BE2C (cell line): Measurements from ENCODE around the gene ZNF609.

Source experiments
- DNase-seq: peaks from one replicate; pipeline ENCODE4 v3.0.0-alpha.2; 2020
- H3K27me3 ChIP-seq: fragments of 250-450 bp; sonication (Bioruptor Pico); 2 replicates; pipeline ENCODE4 v1.5.1; 2020; ENCODE audit warnings: mild to moderate bottlenecking
- H3K36me3 ChIP-seq: fragments of 250-450 bp; sonication (Bioruptor Pico); 2 replicates; pipeline ENCODE4 v1.5.1; 2020; ENCODE audit warnings: mild to moderate bottlenecking
- H3K4me1 ChIP-seq: fragments of 250-450 bp; sonication (Bioruptor Pico); 2 replicates; pipeline ENCODE4 v1.5.1; 2020
- H3K4me3 ChIP-seq: 2 replicates; pipeline ENCODE4 v1.5.1; 2011; ENCODE audit warnings: low read depth, low read length
- H3K9me3 ChIP-seq: fragments of 250-450 bp; sonication (Bioruptor Pico); 2 replicates; pipeline ENCODE4 v1.5.1; 2020
- CTCF ChIP-seq: IDR thresholded peaks from 2 replicates; pipeline ENCODE4 v1.5.1; 2012; ENCODE audit warnings: mild to moderate bottlenecking, low read depth, low read length

Gene ZNF609

GRCh38 chr15:64701051-64701450 lies 240.7 kb downstream of the ZNF609 start:
- Histone ChIP-seq H3K4me3 (peak overlapping the region; percentile 90), H3K4me1 (peaks cover 35% of the 10 kb centered on the region), H3K9me3 (no peaks in the 10 kb centered on the region), H3K36me3 (no peaks in the 10 kb centered on the region), H3K27me3 (no peaks in the 10 kb centered on the region)
- no peak for DNase-seq
- TF ChIP-seq CTCF, result no peak

GRCh38 chr15:64701482-64702184 lies 241.3 kb downstream of the ZNF609 start:
- Histone ChIP-seq H3K4me1 (peaks cover 31% of the 10 kb centered on the region), H3K27me3 (no peaks in the 10 kb centered on the region), H3K36me3 (no peaks in the 10 kb centered on the region), H3K4me3 (peak overlapping the region; percentile 90), H3K9me3 (no peaks in the 10 kb centered on the region)
- no peak for DNase-seq
- no peak for TF ChIP-seq CTCF

GRCh38 chr15:64702816-64703631 lies 242.6 kb downstream of the ZNF609 start:
- peak; percentile 100 for DNase-seq
- H3K4me1 ChIP-seq, result peaks cover 30% of the 10 kb centered on the region
- TF ChIP-seq CTCF, result no peak

GRCh38 chr15:64703632-64703959 lies 243.2 kb downstream of the ZNF609 start:
- no peaks in the 10 kb centered on the region for H3K27me3 ChIP-seq
- TF ChIP-seq CTCF, result no peak
- peaks cover 27% of the 10 kb centered on the region for H3K4me1 ChIP-seq
- no peaks in the 10 kb centered on the region for H3K9me3 ChIP-seq
- peak overlapping the region; percentile 90 for H3K4me3 ChIP-seq
- no peaks in the 10 kb centered on the region for H3K36me3 ChIP-seq
- DNase-seq, result no peak

More at GRCh38 chr15:64702816-64703631, 242.6 kb downstream of the ZNF609 start:
- Histone ChIP-seq H3K36me3 (no peaks in the 10 kb centered on the region), H3K4me3 (peak overlapping the region; percentile 90), H3K9me3 (no peaks in the 10 kb centered on the region), H3K27me3 (no peaks in the 10 kb centered on the region)

GRCh38 chr15:64705006-64705405 lies 244.6 kb downstream of the ZNF609 start:
- H3K27me3 ChIP-seq, result no peaks in the 10 kb centered on the region
- DNase-seq, result no peak
- no peak for TF ChIP-seq CTCF
- peaks cover 17% of the 10 kb centered on the region for H3K4me1 ChIP-seq
- no peaks in the 10 kb centered on the region for H3K9me3 ChIP-seq
- no peaks in the 10 kb centered on the region for H3K36me3 ChIP-seq
- no peak overlapping the region for H3K4me3 ChIP-seq
